Posterior cingulate gyrus (tissue), 11 donors: ENCODE results near the gene ZNF670.
"Not testable (repeated sequence)": the region's sequence is repeated elsewhere in the genome, so short reads cannot be mapped to it uniquely, and the experiment has no call there.

ENCODE experiments used
- DNase-seq, 10 donors: peaks; one replicate each; pipeline versions ENCODE4 v3.0.0 to v3.0.0-alpha.2; 2020 to 2021; ENCODE audit warnings: mixed read lengths in 3 of 10
- intact Hi-C: fragments of 100-400 bp; cut with DNase I; formaldehyde crosslinking; loops from one replicate; pipeline ENCODE4 v1.15.1; 2023

The ZNF670 gene

GRCh38 chr1:247056071-247056470 lies 22.5 kb downstream of the ZNF670 start:
- intact Hi-C loops: no loop called here
- no peak for DNase-seq

GRCh38 chr1:247054992-247055415 lies 23.6 kb downstream of the ZNF670 start:
- intact Hi-C loops: no loop called here
- no peak for DNase-seq

- intact Hi-C loops: no loop called here
- DNase-seq: no peak
These were observed 30.9 kb downstream of the ZNF670 start for GRCh38 chr1:247047702-247048101.

- intact Hi-C loops: no loop called here
- no peak for DNase-seq
These were observed 31.4 kb downstream of the ZNF670 start for GRCh38 chr1:247047260-247047659.

GRCh38 chr1:247043406-247043805 lies 35.2 kb downstream of the ZNF670 start:
- intact Hi-C loops: no loop called here
- no peak for DNase-seq

- DNase-seq: no peak
- intact Hi-C loops: no loop called here
These were observed 40.9 kb downstream of the ZNF670 start for GRCh38 chr1:247037511-247038320.

GRCh38 chr1:247032306-247032705 lies 46.3 kb downstream of the ZNF670 start:
- DNase-seq, intact Hi-C loops: not testable (repeated sequence)
